HUES64 (cell line): ENCODE results near the gene LPAR5.

Experiments used
- H3K27ac ChIP-seq: 2 replicates; pipeline ENCODE4 v1.7.0; 2013; ENCODE audit warnings: low read depth, low read length, inconsistent platforms
- H3K27me3 ChIP-seq: 2 replicates; pipeline ENCODE4 v1.6.1; 2013; ENCODE audit warnings: mild to moderate bottlenecking, low read length; ENCODE audit not compliant: insufficient read depth
- H3K36me3 ChIP-seq: 2 replicates; pipeline ENCODE4 v1.6.1; 2013; ENCODE audit warnings: mild to moderate bottlenecking, low read length; ENCODE audit not compliant: insufficient read depth
- H3K4me1 ChIP-seq: 2 replicates; pipeline ENCODE4 v1.6.1; 2013; ENCODE audit warnings: mild to moderate bottlenecking, low read length, moderate library complexity; ENCODE audit not compliant: insufficient read depth
- H3K4me3 ChIP-seq: 2 replicates; pipeline ENCODE4 v1.5.1; 2013; ENCODE audit warnings: mild to moderate bottlenecking, low read length, moderate library complexity
- H3K9ac ChIP-seq: 2 replicates; pipeline ENCODE4 v1.6.1; 2013; ENCODE audit warnings: mild to moderate bottlenecking, low read depth, low read length
- H3K9me3 ChIP-seq: 2 replicates; pipeline ENCODE4 v1.6.1; 2013; ENCODE audit warnings: low read depth, low read length; ENCODE audit not compliant: insufficient read depth
- WGBS: fragments of 150-250, 120-280 bp; methylation state at CpG from one replicate; pipeline ENCODE4 v1.1.7; 2013; ENCODE audit warnings: missing lambda C conversion rate; 5-methylcytosine and 5-hydroxymethylcytosine counted together

The LPAR5 gene

DNA sequence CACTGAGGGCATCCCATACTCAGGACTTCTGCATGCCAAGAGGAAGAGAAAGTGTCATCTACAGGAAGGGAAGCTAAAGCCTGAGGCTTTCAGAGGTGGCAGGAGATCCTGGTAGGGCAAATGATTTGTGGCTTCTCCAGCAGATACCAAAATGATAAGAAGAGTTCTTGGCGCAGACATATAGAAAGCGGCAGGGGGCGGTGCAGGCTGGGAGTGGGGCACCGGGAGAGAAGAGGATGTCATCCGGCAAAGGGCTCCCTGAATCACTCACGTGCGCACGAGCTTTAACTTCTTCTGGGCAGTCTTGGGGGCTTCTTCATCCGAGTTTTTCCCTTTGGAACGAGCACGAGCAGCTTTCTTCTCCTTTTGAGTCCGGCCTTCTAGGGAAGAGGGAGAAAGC, 16.6 kb upstream of the LPAR5 start:
- H3K27me3 ChIP-seq: no peaks in the 10 kb centered on the region
- WGBS: 96% methylated on average over 11 of the region's 12 CpGs
- no peak overlapping the region for H3K27ac ChIP-seq
- no peak overlapping the region for H3K9ac ChIP-seq
- H3K4me1 ChIP-seq: no peaks in the 10 kb centered on the region
- H3K4me3 ChIP-seq: no peak overlapping the region
- H3K36me3 ChIP-seq: peaks cover 57% of the 10 kb centered on the region
- no peaks in the 10 kb centered on the region for H3K9me3 ChIP-seq

DNA sequence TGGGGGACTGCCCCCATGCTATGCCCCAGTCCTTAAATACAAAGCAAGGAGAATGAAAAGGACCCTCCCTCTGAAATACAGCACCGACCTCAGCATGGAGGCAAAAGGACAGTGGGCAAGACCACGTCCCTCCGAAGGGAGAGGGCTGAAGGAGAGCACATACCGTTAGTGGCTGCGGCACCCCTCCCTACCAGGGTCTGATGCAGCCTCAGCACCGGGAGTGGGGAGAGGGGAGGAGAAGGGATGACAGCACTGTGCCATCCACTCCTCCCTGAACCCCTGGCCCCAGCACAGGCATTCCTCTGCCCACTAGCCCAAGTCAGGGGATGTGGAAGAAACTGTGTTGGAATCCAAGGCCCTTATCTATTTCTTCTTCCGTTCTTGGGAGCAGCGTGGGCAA, 15.1 kb upstream of the LPAR5 start:
- 92% methylated on average over 7 of the region's 8 CpGs for WGBS
- H3K4me3 ChIP-seq: no peak overlapping the region
- no peak overlapping the region for H3K27ac ChIP-seq
- H3K9me3 ChIP-seq: no peaks in the 10 kb centered on the region
- no peak overlapping the region for H3K9ac ChIP-seq
- H3K27me3 ChIP-seq: peaks cover 4% of the 10 kb centered on the region; the same call in 1 of the 2 replicates
- H3K4me1 ChIP-seq: no peaks in the 10 kb centered on the region
- H3K36me3 ChIP-seq: peaks cover 49% of the 10 kb centered on the region

DNA sequence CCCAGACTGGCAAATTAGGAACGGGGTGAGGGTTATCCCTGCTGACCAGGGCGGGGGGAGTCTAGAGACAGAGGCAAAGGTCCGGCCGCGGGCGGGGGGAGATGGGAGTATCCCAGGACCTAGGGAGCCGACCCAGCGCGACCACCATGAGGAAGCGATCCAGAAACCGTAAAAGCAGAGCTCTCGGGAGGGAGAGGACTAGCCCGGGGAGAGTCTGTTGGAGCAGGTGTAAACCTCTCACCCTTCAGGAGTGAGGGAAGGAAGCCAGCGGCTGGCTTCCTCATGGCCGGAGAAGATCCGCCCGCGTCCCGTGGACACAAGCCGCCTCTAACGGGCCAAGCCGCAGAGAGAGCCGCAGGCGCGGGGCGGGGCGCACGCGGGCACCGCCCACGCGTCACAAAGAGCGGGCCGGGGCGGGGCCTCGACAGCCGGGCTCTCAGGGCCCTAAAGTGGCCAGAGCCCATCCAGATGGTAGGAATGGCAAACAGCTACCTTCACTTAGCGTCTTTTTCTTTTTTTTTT, 11.4 kb upstream of the LPAR5 start, which contains the start of gene ACRBP:
ACRBP (minus strand) TSS at position 350 of the 522 bp plus-strand sequence; CDS start at position 284, 66 bp downstream.
- H3K9me3 ChIP-seq: no peaks in the 10 kb centered on the region
- H3K4me1 ChIP-seq: no peaks in the 10 kb centered on the region
- peak within 1 kb of the TSS; percentile 72 for H3K4me3 ChIP-seq
- H3K9ac ChIP-seq: peak within 1 kb of the TSS; percentile 72
- peaks cover 24% of the 10 kb centered on the region for H3K36me3 ChIP-seq
- WGBS: 44% methylated on average over 38 of the region's 38 CpGs
- peaks cover 4% of the 10 kb centered on the region; the same call in 1 of the 2 replicates for H3K27me3 ChIP-seq
- no peak within 1 kb of the TSS for H3K27ac ChIP-seq

DNA sequence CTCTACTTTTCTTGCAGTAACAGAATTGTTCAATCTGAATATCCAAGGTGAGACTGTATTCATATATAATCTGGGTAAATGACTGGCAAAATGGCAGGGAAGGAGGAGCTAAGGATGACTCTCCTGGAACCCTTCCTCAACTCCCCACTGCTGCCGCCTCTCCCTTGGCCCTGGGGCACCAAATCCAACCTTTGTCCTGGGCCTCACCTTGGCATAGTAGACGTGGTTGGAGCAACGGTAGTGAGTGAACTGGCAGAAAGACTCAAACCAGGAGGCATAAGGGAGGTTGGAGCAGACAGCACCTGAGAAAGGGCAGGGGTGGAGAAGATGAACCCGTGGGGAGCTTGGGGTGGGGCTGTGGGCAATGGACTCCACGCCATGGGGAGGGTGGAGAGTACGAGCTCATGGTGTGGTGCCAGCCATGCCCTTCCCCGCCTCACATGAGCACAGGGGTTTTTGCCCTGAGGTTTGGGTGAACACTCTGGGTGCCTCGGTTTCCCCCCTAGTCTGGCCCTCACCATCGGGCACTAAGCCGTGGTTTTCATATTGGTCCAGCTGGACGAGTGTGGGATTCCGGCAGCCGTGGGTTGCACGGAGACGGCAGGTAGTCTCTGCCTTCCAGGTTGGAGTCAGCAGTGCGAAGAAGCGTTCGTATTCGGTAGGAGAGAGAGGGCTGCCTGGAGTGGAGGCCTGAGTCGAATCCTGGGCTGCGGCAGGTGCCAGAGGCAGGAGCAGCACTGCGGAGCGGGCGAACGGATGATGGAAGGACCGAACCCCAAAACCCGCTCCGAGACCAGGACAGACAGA, 10.7 kb upstream of the LPAR5 start:
- no peaks in the 10 kb centered on the region for H3K4me1 ChIP-seq
- peak overlapping the region; percentile 72; the same call in 1 of the 2 replicates for H3K9ac ChIP-seq
- H3K36me3 ChIP-seq: peaks cover 19% of the 10 kb centered on the region
- H3K27ac ChIP-seq: no peak overlapping the region
- H3K4me3 ChIP-seq: peak overlapping the region; percentile 72
- peaks cover 4% of the 10 kb centered on the region for H3K27me3 ChIP-seq
- 84% methylated on average over 28 of the region's 28 CpGs for WGBS
- no peaks in the 10 kb centered on the region for H3K9me3 ChIP-seq

GRCh38 chr12:6644903-6645302, 9.1 kb upstream of the LPAR5 start:
- Histone ChIP-seq H3K9me3 (no peaks in the 10 kb centered on the region), H3K27me3 (peaks cover 4% of the 10 kb centered on the region), H3K4me1 (no peaks in the 10 kb centered on the region), H3K27ac (no peak overlapping the region), H3K36me3 (peaks cover 6% of the 10 kb centered on the region; the same call in 1 of the 2 replicates), H3K4me3 (no peak overlapping the region), H3K9ac (no peak overlapping the region)
- WGBS: 34% methylated on average over 5 of the region's 5 CpGs

DNA sequence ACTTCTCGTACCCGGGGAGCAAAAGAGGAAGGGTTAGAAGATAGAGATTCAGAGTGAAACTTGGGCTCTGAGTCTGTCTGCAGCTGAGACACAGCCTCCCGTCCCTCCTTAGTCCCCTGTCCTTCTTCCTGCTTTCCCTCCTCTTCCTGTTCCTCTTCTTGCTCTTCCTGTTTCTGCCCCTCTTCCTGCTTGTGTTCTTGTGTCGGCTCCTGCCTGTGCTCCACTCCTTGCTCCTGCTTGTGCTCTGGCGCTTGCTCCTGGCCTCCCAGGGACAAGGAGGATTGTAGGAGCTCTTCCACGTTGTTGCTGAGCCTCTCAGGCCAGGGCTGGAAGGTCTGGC, 8.5 kb upstream of the LPAR5 start:
- H3K9ac ChIP-seq: no peak overlapping the region
- peaks cover 6% of the 10 kb centered on the region; the same call in 1 of the 2 replicates for H3K36me3 ChIP-seq
- no peak overlapping the region for H3K27ac ChIP-seq
- H3K4me1 ChIP-seq: no peaks in the 10 kb centered on the region
- H3K27me3 ChIP-seq: peaks cover 4% of the 10 kb centered on the region
- no peak overlapping the region for H3K4me3 ChIP-seq
- no peaks in the 10 kb centered on the region for H3K9me3 ChIP-seq
- 86% methylated on average over 6 of the region's 6 CpGs for WGBS

- no peaks in the 10 kb centered on the region for H3K9me3 ChIP-seq
Observed at GRCh38 chr12:6643569-6644256, 8.0 kb upstream of the LPAR5 start.

GRCh38 chr12:6641131-6641530, 5.4 kb upstream of the LPAR5 start:
- H3K9ac ChIP-seq: no peak overlapping the region
- no peaks in the 10 kb centered on the region; the same call in none of the 2 replicates for H3K27me3 ChIP-seq
- no peaks in the 10 kb centered on the region for H3K9me3 ChIP-seq
- H3K36me3 ChIP-seq: no peaks in the 10 kb centered on the region
- 74% methylated on average over 4 of the region's 4 CpGs for WGBS
- no peaks in the 10 kb centered on the region for H3K4me1 ChIP-seq
- H3K27ac ChIP-seq: no peak overlapping the region
- H3K4me3 ChIP-seq: no peak overlapping the region

More at GRCh38 chr12:6643569-6644256, 8.0 kb upstream of the LPAR5 start:
- Histone ChIP-seq H3K4me3 (no peak overlapping the region), H3K4me1 (no peaks in the 10 kb centered on the region), H3K36me3 (peaks cover 6% of the 10 kb centered on the region; the same call in 1 of the 2 replicates), H3K27me3 (peaks cover 4% of the 10 kb centered on the region), H3K9ac (no peak overlapping the region), H3K27ac (no peak overlapping the region)
- WGBS: 93% methylated on average over 6 of the region's 6 CpGs

DNA sequence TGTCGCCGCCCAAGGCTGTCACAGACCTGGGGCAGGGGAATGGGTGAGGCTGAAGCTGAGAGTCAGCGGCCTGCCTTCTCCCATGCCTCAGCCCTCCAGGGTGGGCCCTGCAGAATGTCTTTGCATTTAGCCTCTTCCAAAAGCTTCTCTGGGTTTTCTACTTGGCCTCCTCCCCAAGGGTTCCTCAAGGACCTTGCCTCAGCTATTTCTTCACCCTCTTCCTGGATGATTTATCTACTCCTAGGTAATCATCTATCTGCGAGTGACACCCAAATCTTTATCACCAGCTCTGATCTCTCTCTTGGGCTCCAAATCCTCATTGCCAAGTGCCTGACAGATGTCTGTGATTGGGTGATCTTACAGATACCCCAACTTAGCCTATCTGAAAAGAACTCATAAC, 4.7 kb upstream of the LPAR5 start:
- Histone ChIP-seq H3K9ac (no peak overlapping the region), H3K27me3 (no peaks in the 10 kb centered on the region; the same call in none of the 2 replicates), H3K4me1 (peaks cover 2% of the 10 kb centered on the region; the same call in 1 of the 2 replicates), H3K36me3 (no peaks in the 10 kb centered on the region), H3K9me3 (no peaks in the 10 kb centered on the region), H3K4me3 (no peak overlapping the region), H3K27ac (no peak overlapping the region)
- 94% methylated on average over 4 of the region's 4 CpGs for WGBS

DNA sequence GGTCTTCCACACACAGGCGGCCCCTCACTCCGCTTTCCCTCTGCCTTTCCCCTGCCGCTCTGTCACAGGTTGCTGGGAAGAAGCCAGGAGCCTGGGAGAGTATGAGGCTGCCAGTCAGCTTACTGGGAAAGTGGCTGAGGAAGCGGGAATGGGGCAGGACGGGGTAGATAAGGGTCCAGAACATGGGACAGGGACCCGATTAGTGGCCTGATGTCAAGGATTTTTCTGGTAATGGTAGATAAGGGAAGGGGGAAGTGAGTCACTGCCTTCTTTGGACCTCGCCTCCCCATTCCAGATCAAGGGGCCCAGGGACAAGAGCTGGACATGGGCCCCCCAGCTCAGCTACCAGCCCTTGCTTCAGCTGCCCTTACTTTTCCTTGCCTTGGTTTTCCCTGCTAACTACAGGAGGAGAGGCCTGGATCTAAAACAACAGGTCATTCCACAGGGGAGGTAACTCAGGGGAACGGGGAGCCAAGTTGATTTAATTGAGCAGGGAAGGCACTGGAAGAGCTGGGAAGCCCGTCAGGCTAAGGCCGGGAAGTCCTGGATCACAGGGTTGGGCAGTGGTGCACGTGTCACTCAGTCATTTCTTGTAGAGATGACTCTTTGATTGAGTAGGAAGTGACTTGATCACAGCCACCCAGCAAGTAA, 3.5 kb upstream of the LPAR5 start:
- peaks cover 2% of the 10 kb centered on the region; the same call in 1 of the 2 replicates for H3K4me1 ChIP-seq
- H3K9me3 ChIP-seq: no peaks in the 10 kb centered on the region
- H3K27me3 ChIP-seq: no peaks in the 10 kb centered on the region; the same call in none of the 2 replicates
- H3K9ac ChIP-seq: no peak overlapping the region
- no peaks in the 10 kb centered on the region for H3K36me3 ChIP-seq
- no peak overlapping the region for H3K27ac ChIP-seq
- no peak overlapping the region for H3K4me3 ChIP-seq
- WGBS: 86% methylated on average over 11 of the region's 11 CpGs
